GM12892 (cell line): ENCODE data around the gene PKDCC.

Experiments used
- DNase-seq: peaks from one replicate; pipeline ENCODE4 v3.0.0; 2011; ENCODE audit not compliant: insufficient read length
- FAIRE-seq: peaks from 2 replicates; lab custom pipeline; 2011; peaks lifted over from hg19 to GRCh38; lab: Jason Lieb, UNC
- POLR2A ChIP-seq: IDR thresholded peaks from 2 replicates; pipeline ENCODE4 v1.6.1; 2011; ENCODE audit warnings: low read depth, low read length, control low read depth
- POLR2AphosphoS5 ChIP-seq: IDR thresholded peaks from 2 replicates; pipeline ENCODE4 v1.6.1; 2011; ENCODE audit warnings: low read depth, low read length, control low read depth
- TAF1 ChIP-seq: IDR thresholded peaks from 2 replicates; pipeline ENCODE4 v1.6.1; 2011; ENCODE audit warnings: low read depth, mild to moderate bottlenecking, control low read depth, low read length, borderline replicate concordance

PKDCC gene

GRCh38 chr2:42089340-42089925 is 41.6 kb downstream of the PKDCC start:
- TF ChIP-seq TAF1: no peak
- TF ChIP-seq POLR2AphosphoS5: no peak
- TF ChIP-seq POLR2A: no peak
- no peak for DNase-seq
- no peak for FAIRE-seq

- FAIRE-seq (no peak), DNase-seq (no peak)
- TF ChIP-seq TAF1: no peak
- no peak for TF ChIP-seq POLR2A
- TF ChIP-seq POLR2AphosphoS5: no peak
These were observed 42.4 kb downstream of the PKDCC start for GRCh38 chr2:42090216-42090615.

- FAIRE-seq (no peak), DNase-seq (no peak)
- TF ChIP-seq TAF1: no peak
- TF ChIP-seq POLR2A: no peak
- no peak for TF ChIP-seq POLR2AphosphoS5
These were observed 43.9 kb downstream of the PKDCC start for GRCh38 chr2:42091671-42092070.

GRCh38 chr2:42092084-42092996 is 44.5 kb downstream of the PKDCC start:
- FAIRE-seq: no peak
- no peak for DNase-seq
- TF ChIP-seq POLR2A (no peak), POLR2AphosphoS5 (no peak), TAF1 (no peak)

DNA sequence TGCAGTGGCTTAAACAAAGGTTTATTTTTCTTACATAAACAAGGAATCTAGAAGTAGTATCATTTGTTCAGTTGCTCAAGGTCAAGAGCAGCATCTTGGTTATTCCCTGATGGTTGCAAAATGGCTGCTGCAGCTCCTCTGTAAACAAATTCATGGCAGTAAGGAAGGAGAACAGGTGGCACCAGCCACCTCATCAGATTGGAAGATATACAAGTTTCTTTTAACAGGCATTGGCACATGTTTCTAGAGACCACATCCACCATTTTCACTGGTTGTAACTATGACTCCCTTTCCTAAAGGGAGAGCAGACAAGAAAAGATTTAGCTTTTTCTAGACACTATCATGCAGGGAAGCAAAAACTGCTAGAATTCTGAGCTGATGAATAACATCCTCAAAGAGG is 46.3 kb downstream of the PKDCC start:
- DNase-seq: no peak
- FAIRE-seq: no peak
- TF ChIP-seq TAF1: no peak
- TF ChIP-seq POLR2AphosphoS5: no peak
- no peak for TF ChIP-seq POLR2A

DNA sequence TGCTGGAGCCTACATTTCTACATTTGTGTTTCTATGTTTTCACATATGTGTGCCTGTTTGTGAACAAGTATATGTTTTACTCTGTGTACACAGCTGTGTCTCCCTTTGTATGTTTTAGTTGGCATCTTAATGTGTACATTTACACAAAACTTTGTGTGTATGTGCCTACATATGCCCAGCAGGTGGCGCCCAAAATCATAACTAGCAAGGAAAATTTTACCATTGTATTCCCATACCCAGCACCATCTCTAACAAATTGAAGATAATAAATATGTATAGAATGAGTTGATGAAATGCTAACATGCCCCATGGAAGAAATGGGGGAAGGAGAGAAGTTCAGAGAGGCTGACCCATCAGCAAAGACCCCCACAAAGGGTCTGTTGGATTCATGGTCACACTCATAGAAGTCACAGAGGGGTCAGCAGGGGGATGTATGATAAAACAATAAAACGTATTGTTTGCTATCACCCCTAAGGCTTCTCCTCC is 48.1 kb downstream of the PKDCC start:
- DNase-seq (no peak), FAIRE-seq (peak; percentile 85)
- TF ChIP-seq TAF1: no peak
- no peak for TF ChIP-seq POLR2A
- TF ChIP-seq POLR2AphosphoS5: no peak

DNA sequence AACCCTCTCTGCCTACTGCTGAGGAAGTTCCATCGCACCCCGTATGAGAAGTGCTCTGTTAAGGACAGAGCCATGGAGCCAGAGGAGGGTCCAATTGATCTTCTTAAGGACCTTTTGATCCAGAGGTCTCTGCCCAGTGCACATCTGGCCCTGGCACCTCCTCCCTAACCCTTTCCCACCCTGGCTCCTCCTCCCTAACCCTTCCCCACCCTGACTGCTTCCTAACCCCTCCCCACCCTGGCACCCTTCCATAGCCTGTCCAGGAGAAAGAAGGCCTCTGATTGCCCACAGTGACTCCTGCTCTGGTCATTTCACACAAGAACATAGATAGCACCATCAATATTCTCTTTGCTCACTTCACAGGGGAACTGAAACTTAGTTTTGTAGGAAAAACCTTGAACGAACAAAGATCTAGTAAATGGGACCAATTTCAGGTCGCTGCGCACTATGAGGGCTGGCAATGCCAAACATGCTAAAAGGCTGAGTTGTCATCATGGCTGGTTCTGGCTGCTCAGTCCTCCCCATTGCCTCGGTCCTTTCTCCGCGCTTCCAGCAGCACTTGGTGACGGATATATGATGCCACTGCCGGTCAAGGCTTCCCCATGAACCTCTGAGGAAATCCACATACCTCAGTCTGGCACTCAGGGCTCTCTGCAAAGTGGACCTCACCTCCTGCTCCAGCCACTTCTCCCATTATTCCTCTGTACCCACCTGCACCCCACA is 49.2 kb downstream of the PKDCC start:
- no peak for DNase-seq
- peak; percentile 17 for FAIRE-seq
- TF ChIP-seq POLR2A (no peak), POLR2AphosphoS5 (no peak)

DNA sequence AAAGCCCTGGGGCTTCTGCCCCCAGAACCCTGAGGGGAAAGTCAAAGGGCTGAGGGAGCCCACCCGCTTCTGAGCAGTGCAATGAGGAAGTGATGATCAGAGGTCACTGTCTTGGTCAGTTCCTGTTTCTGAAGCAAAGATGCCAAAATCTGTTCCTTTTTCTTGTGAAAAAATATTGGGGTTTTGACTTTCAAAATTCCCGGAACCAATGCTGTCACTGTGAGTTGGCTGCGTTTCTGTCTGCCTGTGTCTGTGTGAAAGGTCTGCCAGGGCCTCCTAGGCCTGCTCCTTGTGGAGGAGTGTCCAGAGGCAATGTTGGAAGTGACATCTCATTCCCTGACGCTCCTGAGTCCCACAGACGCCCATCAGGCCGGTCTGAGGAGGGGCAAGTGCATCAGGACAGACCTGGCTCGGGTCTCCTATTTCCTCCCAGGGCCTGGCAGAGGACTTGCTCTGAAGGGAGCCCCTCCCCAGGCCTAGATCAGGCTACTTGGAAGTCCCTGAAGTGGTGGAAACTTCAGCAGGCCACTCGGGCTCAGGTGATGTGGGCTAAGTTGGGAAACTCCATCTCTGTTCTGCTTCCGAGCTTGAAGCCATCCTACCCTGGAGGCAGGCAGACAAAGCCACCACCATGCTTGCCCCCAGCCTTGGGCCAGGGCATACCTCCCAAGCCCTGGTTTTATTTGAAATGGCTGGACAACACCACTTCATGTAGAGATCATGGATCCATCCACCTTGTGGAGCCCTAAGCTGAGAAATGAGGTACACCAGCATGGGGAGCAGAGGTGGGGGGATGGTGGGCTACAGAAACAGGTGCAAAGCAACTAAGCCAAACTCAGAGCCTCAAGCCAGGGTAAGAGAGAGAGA is 51.0 kb downstream of the PKDCC start:
- TF ChIP-seq POLR2A (no peak), POLR2AphosphoS5 (no peak), TAF1 (no peak)
- DNase-seq: no peak
- FAIRE-seq: no peak

GRCh38 chr2:42099438-42100173 is 51.8 kb downstream of the PKDCC start:
- FAIRE-seq: peak; percentile 9
- TF ChIP-seq TAF1: no peak
- no peak for TF ChIP-seq POLR2A
- TF ChIP-seq POLR2AphosphoS5: no peak
- DNase-seq: no peak

DNA sequence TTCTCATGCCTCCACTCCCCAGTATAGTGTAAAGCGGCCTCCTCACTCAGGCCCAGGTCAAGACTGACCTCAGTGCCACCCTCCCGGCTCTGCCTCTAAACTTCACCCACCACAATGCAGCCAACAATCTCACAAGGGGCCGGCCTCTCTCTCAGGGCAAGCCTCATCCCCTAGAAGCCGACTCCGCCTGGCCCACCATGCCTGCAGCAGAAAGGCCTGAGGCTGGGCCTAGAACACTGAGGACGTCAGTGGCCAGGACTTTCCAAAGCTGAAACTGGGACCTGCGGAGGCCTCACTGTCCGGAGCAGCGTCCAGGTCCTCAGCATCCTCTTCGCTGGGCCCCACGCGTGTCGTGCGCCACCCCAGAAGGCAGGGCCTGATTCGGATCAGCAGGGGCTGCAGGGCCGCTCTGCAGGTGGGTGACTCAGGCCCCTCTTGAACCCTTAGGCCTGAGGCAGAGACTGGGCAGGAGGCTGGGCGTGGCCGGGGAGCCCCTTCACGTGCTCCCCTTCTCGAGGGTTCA is 52.9 kb downstream of the PKDCC start:
- DNase-seq (no peak), FAIRE-seq (no peak)
- TF ChIP-seq POLR2A: no peak
